ENCODE results near the gene AHNAK2. TPM values are rescaled to one million over a fixed set of nuclear protein-coding genes. Genes with fewer than 3 reads are reported as not detected.
"Not testable (repeated sequence)": the region's sequence is repeated elsewhere in the genome, so short reads cannot be mapped to it uniquely, and the experiment has no call there.

AHNAK2 gene
- total RNA-seq, 1 experiment from 2014 or later = 12.3 TPM

DNA sequence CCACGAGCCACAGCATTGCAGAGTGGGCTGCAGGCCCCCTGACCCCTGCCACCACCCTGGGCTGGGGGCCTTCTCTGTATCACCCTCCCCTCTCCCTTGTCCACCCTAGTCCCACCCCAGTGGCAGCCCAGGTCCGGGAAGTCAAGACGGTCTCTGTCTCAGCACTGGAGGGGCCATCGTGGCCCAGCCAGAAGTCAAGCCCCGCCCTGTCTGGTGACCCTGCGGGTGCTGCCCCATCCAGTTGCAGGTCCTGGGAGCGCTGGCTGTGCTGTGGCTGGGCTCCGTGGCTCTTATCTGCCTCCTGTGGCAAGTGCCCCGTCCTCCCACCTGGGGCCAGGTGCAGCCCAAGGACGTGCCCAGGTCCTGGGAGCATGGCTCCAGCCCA, 50.8 kb downstream of the AHNAK2 start:
- no peak for DNase-seq (ENCODE audit: low read depth, low spot score)
- in situ Hi-C loops (cut with HindIII; ENCODE audit: low pct_unique_long_range_greater_than_20kb, low sequenced_read_pairs) = no loop called here

DNA sequence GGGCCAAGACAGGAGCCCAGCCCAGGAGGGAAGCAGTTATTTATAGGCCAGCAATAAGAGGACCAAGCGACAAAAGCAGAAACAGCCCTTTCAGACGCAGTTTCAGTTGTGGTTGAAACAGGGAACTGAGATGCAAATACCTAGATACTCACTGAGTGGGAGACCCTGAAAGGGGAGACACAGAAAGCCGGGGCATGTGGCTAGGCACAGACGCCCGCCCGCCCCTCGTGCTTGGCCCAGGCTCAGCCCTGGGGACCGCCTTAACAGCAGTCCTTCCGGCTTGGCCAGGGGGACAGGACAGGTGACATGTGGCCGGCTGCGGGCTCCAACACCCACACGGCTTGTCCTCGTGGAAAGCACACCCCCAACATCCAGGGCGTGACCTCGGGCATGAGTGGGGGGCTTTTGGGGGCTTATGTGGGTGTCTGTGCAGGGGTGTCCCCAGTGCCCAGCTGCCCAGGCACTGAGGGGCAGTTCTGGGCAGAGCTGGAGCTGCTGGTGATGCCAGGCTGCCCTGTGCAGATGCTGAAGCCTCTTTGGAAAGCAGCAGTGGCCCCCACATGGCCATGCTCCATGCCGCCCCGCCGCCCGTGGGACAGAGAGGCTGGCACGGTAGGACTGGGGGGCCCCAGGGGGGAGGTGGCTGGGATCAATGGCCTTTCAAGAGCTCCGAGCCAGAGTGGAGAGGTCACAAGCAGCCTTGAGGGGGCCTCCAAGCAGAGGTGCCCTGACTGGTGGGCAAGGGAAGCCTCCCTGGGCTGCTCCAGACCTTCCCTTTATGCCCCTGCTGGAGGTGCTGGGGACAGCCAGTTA, 51.3 kb downstream of the AHNAK2 start:
- no peak for DNase-seq (ENCODE audit: low read depth, low spot score)
- in situ Hi-C loops (cut with HindIII; ENCODE audit: low pct_unique_long_range_greater_than_20kb, low sequenced_read_pairs) = no loop called here

DNA sequence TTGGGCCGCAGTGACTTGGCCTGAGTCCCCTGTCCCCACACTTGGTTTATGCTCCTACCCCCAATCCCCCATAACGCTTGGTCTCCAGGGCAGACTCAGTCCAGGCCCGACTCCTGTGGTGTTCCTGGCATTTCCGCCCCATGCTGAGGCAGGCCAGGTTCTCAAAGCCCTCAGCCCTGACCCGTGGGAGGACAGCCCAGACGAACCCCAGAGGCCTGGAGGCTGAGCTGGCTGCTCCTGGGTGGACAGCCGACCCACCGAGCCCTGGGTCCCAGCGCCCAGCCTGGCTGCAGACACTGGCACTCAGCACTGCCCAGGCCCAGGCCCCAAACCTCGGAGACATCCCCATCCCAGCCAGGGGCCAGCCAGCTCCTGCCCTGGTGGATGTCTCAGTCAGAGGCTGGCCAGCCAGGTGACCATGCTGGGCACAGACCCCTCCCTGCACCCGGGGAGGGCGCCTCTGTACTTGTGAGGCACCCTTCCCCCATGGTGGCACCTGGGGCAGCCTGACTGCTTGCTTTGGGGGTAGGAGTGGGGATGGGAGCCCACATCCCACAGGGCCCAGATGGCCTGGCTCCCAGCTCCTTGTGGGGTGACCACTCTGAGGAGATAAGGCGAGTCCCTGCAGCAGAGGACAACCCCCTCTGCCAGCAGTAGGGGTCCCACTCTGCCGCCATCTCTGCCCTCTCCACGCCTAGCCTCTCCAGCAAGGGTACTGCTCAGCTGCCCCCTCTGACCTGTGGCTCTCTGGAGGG, 52.1 kb downstream of the AHNAK2 start:
- no peak for DNase-seq (ENCODE audit: low read depth, low spot score)
- in situ Hi-C loops (cut with HindIII; ENCODE audit: low pct_unique_long_range_greater_than_20kb, low sequenced_read_pairs) = no loop called here

DNA sequence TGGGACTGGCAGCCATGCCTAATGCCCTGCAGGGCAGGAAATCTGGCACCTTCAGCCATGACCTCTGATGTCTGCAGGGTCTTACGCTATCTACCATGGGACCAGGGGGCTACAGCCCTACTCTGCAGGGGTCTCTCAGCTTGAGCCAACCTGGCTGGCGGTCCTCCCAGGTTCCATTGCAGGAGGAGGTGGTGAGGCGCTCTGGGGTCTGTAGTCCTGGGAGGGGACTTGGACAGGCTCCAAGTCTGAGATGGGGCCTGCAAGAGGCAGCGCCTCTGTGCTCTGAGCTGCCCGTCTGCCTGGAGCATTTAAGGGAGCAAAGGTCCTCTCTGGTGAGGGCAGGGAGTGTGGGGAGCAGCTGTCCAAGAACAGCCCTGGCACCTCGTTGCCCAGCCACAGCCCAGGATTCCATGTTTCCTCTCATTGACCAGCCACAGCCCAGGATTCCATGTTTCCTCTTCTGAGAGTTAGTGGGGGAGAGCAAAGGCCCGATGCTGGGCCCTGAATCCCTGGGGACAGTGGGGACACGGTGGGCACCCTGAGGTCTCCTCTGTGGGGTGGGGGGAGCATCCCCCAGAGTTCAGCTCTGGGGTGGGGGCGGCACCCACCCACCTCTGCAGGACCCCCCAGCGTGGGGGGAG, 52.8 kb downstream of the AHNAK2 start:
- in situ Hi-C loops (cut with HindIII; ENCODE audit: low pct_unique_long_range_greater_than_20kb, low sequenced_read_pairs) = no loop called here
- DNase-seq (ENCODE audit: low read depth, low spot score) = no peak

DNA sequence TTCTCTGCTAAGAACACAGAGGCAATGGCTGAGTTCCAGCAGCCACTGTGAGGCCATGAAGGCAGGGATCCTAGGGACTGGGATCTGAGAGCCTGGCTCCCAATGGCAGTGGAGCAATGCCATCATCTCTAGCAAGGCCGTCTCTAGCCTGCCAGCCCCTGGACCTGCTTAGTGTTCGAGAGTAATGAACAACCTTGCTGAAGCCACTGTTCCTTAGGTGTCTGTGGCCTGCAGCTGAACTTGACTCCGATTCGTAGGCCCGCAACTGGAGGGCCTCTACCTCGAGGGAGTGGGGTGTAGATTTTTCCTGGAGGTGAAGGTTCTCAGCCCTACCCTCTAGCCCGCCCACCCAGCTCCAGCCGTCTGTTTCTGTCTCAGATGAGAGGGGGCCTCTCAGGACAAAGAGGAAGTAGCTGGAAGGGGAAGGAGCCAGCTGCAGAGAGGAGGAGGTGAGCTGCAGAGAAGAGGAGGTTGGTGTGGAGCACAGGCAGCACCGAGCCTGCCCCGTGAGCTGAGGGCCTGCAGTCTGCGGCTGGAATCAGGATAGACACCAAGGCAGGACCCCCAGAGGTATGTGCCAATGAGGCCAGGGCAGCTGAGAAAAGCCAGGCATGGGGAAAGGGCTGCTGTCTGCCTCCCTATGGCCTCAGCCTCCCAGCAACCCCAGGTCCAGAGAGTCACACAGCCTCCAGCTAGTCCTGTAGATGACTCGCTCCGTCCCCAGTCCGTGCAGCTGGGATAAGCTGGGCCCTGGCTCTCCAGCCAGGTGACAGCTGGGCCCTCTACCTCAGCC, 53.6 kb downstream of the AHNAK2 start, which contains the start of gene PLD4:
PLD4 (plus strand) TSS at position 459 of the 793 bp plus-strand sequence. CDS start 2,262 bp downstream, outside the sequence.
- in situ Hi-C loops (cut with HindIII; ENCODE audit: low pct_unique_long_range_greater_than_20kb, low sequenced_read_pairs) = no loop called here
- no peak for DNase-seq (ENCODE audit: low read depth, low spot score)

DNA sequence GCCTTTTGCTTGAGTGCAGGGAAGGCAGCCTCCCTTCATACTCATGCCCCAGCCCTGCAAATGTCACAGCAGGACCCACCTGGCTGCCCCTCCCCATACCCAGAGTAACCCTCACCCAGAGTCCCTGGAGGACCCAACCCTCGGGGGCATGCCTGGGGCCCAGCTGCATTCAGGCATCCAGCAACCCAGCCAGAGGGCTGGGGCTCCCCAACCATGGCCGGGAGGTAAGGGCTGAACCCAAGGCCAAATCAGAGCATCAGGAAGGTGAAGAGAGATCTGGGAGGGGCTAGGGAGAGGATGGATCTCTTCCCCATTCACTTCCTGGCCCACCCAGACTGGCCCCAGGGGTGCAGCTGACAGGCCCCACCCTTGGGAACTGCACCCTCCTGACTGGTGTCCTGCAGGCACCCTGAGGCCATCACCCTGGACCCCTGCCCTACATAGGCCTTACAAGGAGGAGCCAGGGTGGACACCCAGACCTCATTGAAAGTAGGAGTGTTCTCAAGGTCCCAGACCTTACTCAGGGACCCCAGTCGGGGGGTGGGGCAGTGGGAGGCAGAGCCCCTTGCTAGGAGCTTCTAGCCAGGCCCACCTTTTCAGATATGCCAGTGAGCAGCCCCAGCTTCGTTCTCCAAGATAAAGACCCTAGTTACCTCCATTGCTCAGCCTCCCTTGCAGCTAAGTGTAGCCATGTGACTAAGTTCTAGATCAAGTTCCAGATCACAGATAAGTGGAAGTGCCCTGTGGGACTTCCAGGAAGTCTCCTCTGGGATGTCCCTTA, 54.3 kb downstream of the AHNAK2 start:
- in situ Hi-C loops (cut with HindIII; ENCODE audit: low pct_unique_long_range_greater_than_20kb, low sequenced_read_pairs) = no loop called here
- DNase-seq (ENCODE audit: low read depth, low spot score) = no peak

DNA sequence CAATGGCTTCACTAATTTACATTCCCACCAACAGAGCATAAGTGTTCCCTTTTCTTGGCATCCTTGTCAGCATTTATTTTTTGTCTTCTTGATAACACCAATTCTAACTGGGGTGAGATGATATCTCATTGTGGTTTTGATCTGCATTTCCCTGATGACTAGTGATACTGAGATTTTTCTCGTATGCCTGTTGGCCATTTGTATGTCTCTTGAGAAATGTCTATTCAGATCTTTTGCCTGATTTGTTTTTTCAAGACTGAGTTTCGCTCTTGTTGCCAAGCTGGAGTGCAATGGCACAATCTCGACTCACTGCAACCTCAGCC, 58.2 kb downstream of the AHNAK2 start:
- in situ Hi-C loops (cut with HindIII; ENCODE audit: low pct_unique_long_range_greater_than_20kb, low sequenced_read_pairs) = no loop called here
- no peak for DNase-seq (ENCODE audit: low read depth, low spot score)

DNA sequence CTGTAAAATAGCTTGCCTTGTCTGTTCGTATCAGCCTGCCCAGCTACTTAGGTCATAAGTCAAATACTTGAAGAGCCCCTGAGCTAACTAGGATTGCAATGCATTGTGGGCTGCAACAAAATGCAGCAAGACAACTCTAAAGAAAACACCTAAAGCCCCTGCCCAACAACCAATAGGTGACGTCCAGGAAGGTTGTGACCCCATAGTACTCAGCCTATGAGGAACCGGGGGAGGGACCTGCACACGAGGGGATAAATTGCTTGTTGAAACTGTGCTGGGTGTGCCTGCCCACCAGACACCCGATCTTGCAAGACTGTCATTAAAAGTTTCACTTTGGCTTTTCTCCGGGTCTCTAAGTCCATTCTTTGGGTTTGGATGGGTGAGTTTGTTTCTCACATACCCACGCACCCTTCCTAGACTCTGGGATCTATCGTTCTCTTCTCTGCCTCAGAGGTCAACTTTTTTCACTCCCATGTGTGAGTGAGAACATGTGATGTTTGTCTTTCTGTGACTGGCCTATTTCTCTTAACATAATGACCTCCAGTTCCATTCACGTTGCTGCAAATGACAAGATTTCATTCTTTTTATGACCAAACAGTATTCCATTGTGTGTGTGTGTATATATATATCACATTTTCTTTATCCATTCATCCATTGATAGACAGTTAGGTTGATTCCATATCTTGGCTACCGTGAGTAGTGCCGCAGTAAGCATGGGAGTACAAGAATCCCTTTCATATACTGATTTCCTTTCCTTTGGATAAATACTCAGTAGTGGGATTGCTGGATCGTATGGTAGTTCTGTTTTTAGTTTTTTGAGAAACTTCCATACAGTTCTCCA, 58.8 kb downstream of the AHNAK2 start:
- in situ Hi-C loops (cut with HindIII; ENCODE audit: low pct_unique_long_range_greater_than_20kb, low sequenced_read_pairs) = not testable (repeated sequence)
- DNase-seq (ENCODE audit: low read depth, low spot score) = peak; percentile 95

DNA sequence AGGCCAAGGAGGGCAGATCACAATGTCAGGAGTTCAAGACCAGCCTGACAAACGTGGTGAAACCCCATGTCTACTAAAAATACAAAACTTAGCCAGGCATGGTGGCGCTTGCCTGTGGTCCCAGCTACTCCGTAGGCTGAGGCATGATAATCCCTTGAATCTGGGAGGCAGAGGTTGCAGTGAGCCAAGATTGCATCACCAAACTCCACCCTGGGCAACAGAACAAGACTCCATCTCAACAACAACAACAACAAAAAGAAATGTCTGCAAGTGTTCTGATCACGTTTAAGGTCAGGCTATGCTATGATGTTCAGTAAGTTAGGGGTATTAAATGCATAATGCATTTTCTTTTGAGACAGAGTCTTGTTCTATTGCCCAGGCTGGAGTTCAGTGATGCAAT, 60.2 kb downstream of the AHNAK2 start:
- no peak for DNase-seq (ENCODE audit: low read depth, low spot score)
- in situ Hi-C loops (cut with HindIII; ENCODE audit: low pct_unique_long_range_greater_than_20kb, low sequenced_read_pairs) = no loop called here

DNA sequence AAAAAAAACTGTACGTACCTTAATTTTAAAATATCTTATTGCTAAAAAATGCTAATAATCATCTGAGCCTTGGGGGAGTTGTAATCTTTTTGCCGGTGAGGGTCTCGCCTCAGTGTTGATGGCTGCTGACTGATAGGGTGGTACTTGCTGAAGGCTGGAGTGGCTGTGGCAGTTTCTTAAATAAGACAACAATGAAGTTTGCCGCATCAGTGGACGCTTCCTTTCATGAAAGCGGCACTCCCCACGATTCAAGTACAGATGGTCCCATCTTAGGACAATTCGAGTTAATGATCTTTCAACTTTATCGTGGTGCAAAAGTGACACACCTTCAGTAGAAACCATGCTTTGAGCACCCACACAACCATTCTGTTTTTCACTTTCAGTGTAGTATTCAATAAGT, 61.1 kb downstream of the AHNAK2 start:
- in situ Hi-C loops (cut with HindIII; ENCODE audit: low pct_unique_long_range_greater_than_20kb, low sequenced_read_pairs) = no loop called here
- DNase-seq (ENCODE audit: low read depth, low spot score) = no peak

DNA sequence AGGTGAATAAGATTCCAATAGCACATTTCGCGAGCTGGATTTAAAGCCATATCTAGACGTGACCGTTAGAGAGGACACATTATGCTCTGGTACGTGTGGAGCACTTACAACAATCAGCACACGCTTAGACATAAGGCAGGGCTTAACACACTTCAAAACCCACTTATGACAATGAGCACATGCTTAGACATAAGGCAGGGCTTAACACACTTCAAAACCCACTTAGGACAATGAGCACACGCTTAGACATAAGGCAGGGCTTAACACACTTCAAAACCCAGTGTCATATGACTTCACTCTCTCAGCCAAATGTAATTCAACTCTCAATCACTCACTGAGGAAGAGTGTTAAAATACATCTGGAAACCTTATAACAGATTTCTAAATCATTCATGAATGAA, 64.7 kb downstream of the AHNAK2 start:
- in situ Hi-C loops (cut with HindIII; ENCODE audit: low pct_unique_long_range_greater_than_20kb, low sequenced_read_pairs) = no loop called here
- no peak for DNase-seq (ENCODE audit: low read depth, low spot score)

DNA sequence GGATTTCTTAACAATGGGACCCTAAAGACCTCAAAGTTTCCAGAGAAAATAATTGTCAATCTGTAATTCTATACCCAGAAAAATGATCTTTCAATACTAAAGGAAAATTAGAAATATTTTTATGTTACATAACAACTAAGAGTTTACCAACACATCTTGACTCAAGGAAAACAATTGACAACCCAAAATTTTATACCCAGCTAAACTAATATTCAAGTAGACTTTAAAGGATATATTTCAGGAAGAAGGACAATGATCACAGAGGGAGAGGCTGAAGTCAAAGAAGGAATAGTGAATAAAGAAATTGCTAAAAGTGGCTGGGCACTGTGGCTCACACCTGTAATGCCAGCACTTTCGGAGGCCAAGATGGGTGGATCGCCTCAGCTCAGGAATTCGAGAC, 66.1 kb downstream of the AHNAK2 start:
- no peak for DNase-seq (ENCODE audit: low read depth, low spot score)
- in situ Hi-C loops (cut with HindIII; ENCODE audit: low pct_unique_long_range_greater_than_20kb, low sequenced_read_pairs) = no loop called here

DNA sequence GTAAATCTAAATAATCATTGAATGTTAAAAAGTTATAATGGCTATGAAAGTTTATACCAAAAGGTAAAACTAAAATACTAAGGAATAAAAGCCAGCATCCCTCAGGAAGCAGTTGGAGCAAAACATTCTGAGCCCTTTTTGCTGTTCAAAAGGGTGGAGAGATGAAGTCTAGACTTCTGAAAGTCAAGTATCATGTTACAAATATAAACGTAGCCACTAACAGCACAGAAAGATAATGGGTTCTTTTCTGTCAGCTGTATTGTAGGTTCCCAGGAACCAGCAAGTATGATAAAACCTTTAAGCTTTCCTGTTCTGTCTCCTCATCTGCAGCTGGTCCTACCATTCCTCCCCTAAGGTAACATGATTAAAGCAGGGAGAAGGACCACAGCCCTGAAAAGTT, 69.9 kb downstream of the AHNAK2 start:
- DNase-seq (ENCODE audit: low read depth, low spot score) = no peak
- in situ Hi-C loops (cut with HindIII; ENCODE audit: low pct_unique_long_range_greater_than_20kb, low sequenced_read_pairs) = no loop called here

DNA sequence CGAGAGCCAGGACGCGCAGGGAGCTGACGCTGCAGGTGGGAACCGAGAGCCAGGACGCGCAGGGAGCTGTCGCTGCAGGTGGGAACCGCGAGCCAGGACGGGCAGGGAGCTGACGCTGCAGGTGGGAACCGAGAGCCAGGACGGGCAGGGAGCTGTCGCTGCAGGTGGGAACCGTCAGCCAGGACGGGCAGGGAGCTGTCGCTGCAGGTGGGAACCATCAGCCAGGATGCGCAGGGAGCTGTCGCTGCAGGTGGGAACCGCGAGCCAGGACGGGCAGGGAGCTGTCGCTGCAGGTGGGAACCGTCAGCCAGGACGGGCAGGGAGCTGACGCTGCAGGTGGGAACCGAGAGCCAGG, 72.6 kb downstream of the AHNAK2 start:
- in situ Hi-C loops (cut with HindIII; ENCODE audit: low pct_unique_long_range_greater_than_20kb, low sequenced_read_pairs); DNase-seq (ENCODE audit: low read depth, low spot score): not testable (repeated sequence)

DNA sequence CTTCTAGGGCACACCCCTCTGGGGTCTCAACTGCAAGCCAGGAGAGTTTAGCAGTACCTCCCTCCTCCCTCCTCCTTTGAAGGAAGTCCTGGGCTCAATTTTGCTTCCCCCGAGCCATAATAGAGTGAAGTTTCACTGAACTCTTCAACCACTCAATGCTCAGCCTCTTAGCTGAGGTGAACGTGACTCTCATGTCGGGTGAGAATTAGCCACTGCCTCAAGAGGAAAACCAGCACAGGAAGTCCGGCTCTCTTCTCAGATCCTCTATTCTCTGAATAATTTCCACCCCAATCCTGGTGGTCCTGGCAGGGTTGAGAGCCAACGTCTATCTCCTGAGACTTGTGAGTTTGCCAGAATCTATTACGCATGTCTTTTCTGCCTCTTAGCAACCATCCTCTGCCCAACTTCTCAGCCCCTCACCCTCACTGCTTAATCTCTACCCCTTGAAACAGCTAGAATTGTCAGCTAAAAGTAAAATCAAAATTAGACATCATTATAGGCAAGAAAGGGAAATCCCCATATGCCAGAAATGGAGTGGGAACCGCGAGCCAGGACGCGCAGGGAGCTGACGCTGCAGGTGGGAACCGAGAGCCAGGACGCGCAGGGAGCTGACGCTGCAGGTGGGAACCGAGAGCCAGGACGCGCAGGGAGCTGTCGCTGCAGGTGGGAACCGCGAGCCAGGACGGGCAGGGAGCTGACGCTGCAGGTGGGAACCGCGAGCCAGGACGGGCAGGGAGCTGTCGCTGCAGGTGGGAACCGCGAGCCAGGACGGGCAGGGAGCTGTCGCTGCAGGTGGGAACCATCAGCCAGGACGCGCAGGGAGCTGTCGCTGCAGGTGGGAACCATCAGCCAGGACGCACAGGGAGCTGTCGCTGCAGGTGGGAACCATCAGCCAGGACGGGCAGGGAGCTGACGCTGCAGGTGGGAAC, 73.3 kb downstream of the AHNAK2 start:
- DNase-seq (ENCODE audit: low read depth, low spot score); in situ Hi-C loops (cut with HindIII; ENCODE audit: low pct_unique_long_range_greater_than_20kb, low sequenced_read_pairs): not testable (repeated sequence)

DNA sequence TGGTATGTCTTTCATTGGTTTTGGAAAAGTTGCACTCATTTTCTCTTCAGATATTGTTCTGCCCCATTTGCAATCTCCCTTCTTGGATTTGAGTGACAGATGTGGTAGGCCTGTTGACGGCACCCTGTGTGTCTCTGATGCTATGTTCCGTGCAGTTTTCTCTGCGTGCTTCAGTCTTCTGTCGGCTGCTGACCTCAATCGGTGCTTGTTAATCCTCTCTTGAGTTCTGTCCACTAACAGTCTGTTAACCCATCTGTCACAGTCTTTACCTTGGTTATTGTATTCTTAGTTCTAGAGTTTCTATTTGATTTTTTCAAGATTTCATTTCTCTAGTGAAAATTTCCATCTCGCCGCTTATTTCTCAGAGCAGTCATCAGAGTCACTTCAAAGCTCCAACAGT, 74.2 kb downstream of the AHNAK2 start:
- no peak for DNase-seq (ENCODE audit: low read depth, low spot score)
- in situ Hi-C loops (cut with HindIII; ENCODE audit: low pct_unique_long_range_greater_than_20kb, low sequenced_read_pairs) = no loop called here
